HG02970 (cell line): Measurements from ENCODE around the gene ATP8B3.

Experiments
- ATAC-seq: cut with Tn5 transposase; IDR thresholded peaks from one replicate; pipeline ENCODE4 v1.9.1; 2021; ENCODE audit warnings: mild to moderate bottlenecking, moderate library complexity, moderate number of reproducible peaks; ENCODE audit not compliant: unreplicated experiment, low FRiP score

ATP8B3 gene

GRCh38 chr19:1758959-1759903 is 52.8 kb downstream of the ATP8B3 start:
- no peak for ATAC-seq

- no peak for ATAC-seq
Measured at GRCh38 chr19:1758231-1758577, 53.9 kb downstream of the ATP8B3 start.

- no peak for ATAC-seq
Measured at GRCh38 chr19:1757468-1758230, 54.4 kb downstream of the ATP8B3 start.

- no peak for ATAC-seq
Measured at GRCh38 chr19:1756705-1757465, 55.2 kb downstream of the ATP8B3 start.

GRCh38 chr19:1756264-1756663 is 55.8 kb downstream of the ATP8B3 start:
- no peak for ATAC-seq

- no peak for ATAC-seq
Measured at GRCh38 chr19:1755467-1756171, 56.5 kb downstream of the ATP8B3 start.

GRCh38 chr19:1754636-1755466 is 57.2 kb downstream of the ATP8B3 start:
- ATAC-seq: no peak

- ATAC-seq: no peak
Measured at GRCh38 chr19:1754018-1754635, 57.9 kb downstream of the ATP8B3 start.

- no peak for ATAC-seq
Measured at GRCh38 chr19:1752757-1753728, 59.0 kb downstream of the ATP8B3 start, which contains the start of gene ONECUT3. Gene ONECUT3, plus strand, starts transcription at chr19:1753506. Its CDS starts 157 bp downstream, at chr19:1753663.

GRCh38 chr19:1752009-1752756 is 59.9 kb downstream of the ATP8B3 start:
- ATAC-seq: no peak

- ATAC-seq: no peak
Measured at GRCh38 chr19:1751367-1752008, 60.6 kb downstream of the ATP8B3 start.

GRCh38 chr19:1750343-1751021 is 61.6 kb downstream of the ATP8B3 start:
- ATAC-seq: no peak

- no peak for ATAC-seq
Measured at GRCh38 chr19:1749373-1750342, 62.4 kb downstream of the ATP8B3 start.

- no peak for ATAC-seq
Measured at GRCh38 chr19:1748873-1749341, 63.2 kb downstream of the ATP8B3 start.
